Keratinocyte (primary cell): ENCODE results near the gene SAPCD1. TPM values are rescaled to one million over a fixed set of nuclear protein-coding genes. Genes with fewer than 3 reads are reported as not detected.
A peak's percentile ranks its signal among the peaks of the same experiment; 100 is the strongest.

Source experiments
- DNase-seq: peaks from one replicate; pipeline ENCODE4 v3.0.0-alpha.2; 2011; ENCODE audit warnings: low read depth, missing footprints, low spot score
- FAIRE-seq: peaks from 2 replicates; lab custom pipeline; 2011; peaks lifted over from hg19 to GRCh38; lab: Jason Lieb, UNC
- H2AFZ ChIP-seq: 2 replicates; pipeline ENCODE4 v1.6.0; 2012; ENCODE audit warnings: low read length, control low read depth, inconsistent platforms; ENCODE audit not compliant: control insufficient read depth
- H3K27ac ChIP-seq: 2 replicates; pipeline ENCODE4 v1.5.1; 2011; ENCODE audit warnings: low read length; ENCODE audit not compliant: control insufficient read depth, insufficient read depth
- H3K27me3 ChIP-seq: 3 replicates; pipeline ENCODE4 v1.6.0; 2011; ENCODE audit warnings: low read length; ENCODE audit not compliant: control insufficient read depth, insufficient read depth; ENCODE audit errors: extremely low read depth
- H3K36me3 ChIP-seq, 2 experiments: 2 replicates in 1 of 2; 3 replicates in 1 of 2; pipeline ENCODE4 v1.5.1; 2011; ENCODE audit warnings: low read length in 2 of 2, mild to moderate bottlenecking in 1 of 2; ENCODE audit not compliant: control insufficient read depth in 2 of 2, insufficient read depth in 2 of 2; ENCODE audit errors: extremely low read depth in 1 of 2
- H3K4me1 ChIP-seq: 3 replicates; pipeline ENCODE4 v1.5.1; 2011; ENCODE audit warnings: low read length; ENCODE audit not compliant: control insufficient read depth, insufficient read depth; ENCODE audit errors: extremely low read depth
- H3K4me2 ChIP-seq: 3 replicates; pipeline ENCODE4 v1.6.0; 2011; ENCODE audit warnings: low read depth, low read length; ENCODE audit not compliant: control insufficient read depth, insufficient read depth; ENCODE audit errors: extremely low read depth
- H3K4me3 ChIP-seq, 3 experiments: fragments of 200-600 bp in 1 of 3; sonication (generic) in 1 of 3; 2 replicates in 2 of 3; 3 replicates in 1 of 3; pipeline ENCODE4 v1.5.1; 2011 to 2016; ENCODE audit warnings: low read length in 3 of 3, mild to moderate bottlenecking in 3 of 3, control low read depth in 2 of 3, inconsistent platforms in 1 of 3, low read depth in 1 of 3, mixed read lengths in 1 of 3, mixed run types in 1 of 3, moderate library complexity in 1 of 3; ENCODE audit not compliant: control insufficient read depth in 2 of 3, insufficient read depth in 2 of 3; ENCODE audit errors: extremely low read depth in 1 of 3
- H3K79me2 ChIP-seq: 2 replicates; pipeline ENCODE4 v1.6.0; 2012; ENCODE audit warnings: low read length; ENCODE audit not compliant: control insufficient read depth, insufficient read depth
- H3K9ac ChIP-seq: 3 replicates; pipeline ENCODE4 v1.6.0; 2011; ENCODE audit warnings: low read length; ENCODE audit not compliant: control insufficient read depth, insufficient read depth; ENCODE audit errors: extremely low read depth
- H3K9me1 ChIP-seq: 3 replicates; pipeline ENCODE4 v1.6.0; 2011; ENCODE audit warnings: low read length; ENCODE audit not compliant: control insufficient read depth, insufficient read depth; ENCODE audit errors: extremely low read depth
- H3K9me3 ChIP-seq: 2 replicates; pipeline ENCODE4 v1.5.1; 2012; ENCODE audit warnings: low read depth, low read length; ENCODE audit not compliant: control insufficient read depth
- H4K20me1 ChIP-seq: 3 replicates; pipeline ENCODE4 v1.6.0; 2011; ENCODE audit warnings: low read length; ENCODE audit not compliant: control insufficient read depth, insufficient read depth; ENCODE audit errors: extremely low read depth
- CTCF ChIP-seq, 3 experiments: IDR thresholded peaks in 1 of 3; conservative IDR thresholded peaks in 1 of 3; optimal IDR thresholded peaks in 1 of 3; 2 replicates in 2 of 3; 3 replicates in 1 of 3; pipeline versions ENCODE3 to v1.5.1; 2011; ENCODE audit warnings: low read length in 3 of 3, mild to moderate bottlenecking in 3 of 3, moderate library complexity in 2 of 3, control low read depth in 1 of 3, inconsistent platforms in 1 of 3; ENCODE audit not compliant: insufficient read depth in 2 of 3; ENCODE audit errors: extremely low read depth in 1 of 3
- EZH2 ChIP-seq: IDR thresholded peaks from one replicate; pipeline ENCODE4 v1.6.1; 2012; ENCODE audit warnings: inconsistent platforms, mild to moderate bottlenecking, low read length, moderate library complexity
- dilution Hi-C: fragments of 300-500 bp; cut with MboI; formaldehyde crosslinking; loops from one replicate; pipeline ENCODE4 v1.7.0; 2020; ENCODE audit warnings: low sequenced_read_pairs; ENCODE audit not compliant: extremely low pct_ligation_motif_present
- polyA plus RNA-seq, 5 experiments: library from polyadenylated mRNA; depleted of rRNA in 3 of 5; stranded (reverse) in 3 of 5; stranded (forward) in 1 of 5; unstranded in 1 of 5; fragments of >200 nt; gene quantifications; 1 replicate in 1 of 5; 2 replicates in 3 of 5; 3 replicates in 1 of 5; pipeline versions ENCODE4 v1.2.1 to v1.2.3, GENCODE V29; 2011 to 2012; ENCODE audit warnings: missing spikeins in 2 of 5, low read depth in 1 of 5, low replicate concordance in 1 of 5

SAPCD1 gene
- polyA plus RNA-seq, 1 donor (not counting 4 experiments of a cell fraction or from before 2014, with no cell fraction given): 2.1 TPM

GRCh38 chr6:31795616-31796298 is 33.3 kb downstream of the SAPCD1 start, which contains the start of gene VARS1:
Gene VARS1, minus strand, starts transcription at chr6:31795752. Its CDS starts 535 bp downstream, at chr6:31795217.
- Histone ChIP-seq H4K20me1 (no peaks in the 10 kb centered on the region), H3K4me1 (peaks cover 32% of the 10 kb centered on the region), H3K9me1 (no peaks in the 10 kb centered on the region), H3K4me3 (peak within 1 kb of the TSS; percentile 78 to 90 (median 80)), H3K4me2 (peak within 1 kb of the TSS; percentile 72), H3K36me3 (peaks cover 8 to 23% of the 10 kb centered on the region in 2 experiments), H3K9ac (peak within 1 kb of the TSS; percentile 98), H3K9me3 (no peaks in the 10 kb centered on the region), H3K27ac (peak within 1 kb of the TSS; percentile 91), H3K79me2 (peaks cover 33% of the 10 kb centered on the region), H2AFZ (peak within 1 kb of the TSS; percentile 58), H3K27me3 (no peaks in the 10 kb centered on the region)
- DNase-seq (no peak), FAIRE-seq (no peak)
- dilution Hi-C loops: no loop called here
- peak; percentile 60 to 85 (median 85) for TF ChIP-seq CTCF (optimal IDR thresholded peaks at IDR 0.05 in 1 of 3, IDR thresholded peaks at IDR 0.05 in 1 of 3, conservative IDR thresholded peaks at IDR 0.05 in 1 of 3; ENCODE audit: extremely low read depth in 1 of 3, insufficient read depth in 2 of 3, low read length in 3 of 3)
- no peak for TF ChIP-seq EZH2

- Histone ChIP-seq H2AFZ (no peak overlapping the region), H3K9me1 (no peaks in the 10 kb centered on the region), H3K79me2 (peaks cover 28% of the 10 kb centered on the region), H4K20me1 (no peaks in the 10 kb centered on the region), H3K27ac (no peak overlapping the region), H3K9me3 (no peaks in the 10 kb centered on the region), H3K4me1 (peaks cover 32% of the 10 kb centered on the region), H3K4me2 (peak overlapping the region; percentile 39), H3K4me3 (no peak overlapping the region), H3K27me3 (no peaks in the 10 kb centered on the region), H3K36me3 (peaks cover 2 to 15% of the 10 kb centered on the region in 2 experiments), H3K9ac (no peak overlapping the region)
- DNase-seq (no peak), FAIRE-seq (peak; percentile 46)
- dilution Hi-C loops: no loop called here
- no peak for TF ChIP-seq CTCF (optimal IDR thresholded peaks at IDR 0.05 in 1 of 3, IDR thresholded peaks at IDR 0.05 in 1 of 3, conservative IDR thresholded peaks at IDR 0.05 in 1 of 3; ENCODE audit: extremely low read depth in 1 of 3, insufficient read depth in 2 of 3, low read length in 3 of 3)
- TF ChIP-seq EZH2: no peak
Observed at GRCh38 chr6:31796993-31797385, 34.5 kb downstream of the SAPCD1 start.
